ENCODE measurements around the gene SOX13.
"Not testable (repeated sequence)": the region's sequence is repeated elsewhere in the genome, so short reads cannot be mapped to it uniquely, and the experiment has no call there.

SOX13 gene

GRCh38 chr1:204087893-204088528 lies 15.1 kb downstream of the SOX13 start:
- DNase-seq = no peak

DNA sequence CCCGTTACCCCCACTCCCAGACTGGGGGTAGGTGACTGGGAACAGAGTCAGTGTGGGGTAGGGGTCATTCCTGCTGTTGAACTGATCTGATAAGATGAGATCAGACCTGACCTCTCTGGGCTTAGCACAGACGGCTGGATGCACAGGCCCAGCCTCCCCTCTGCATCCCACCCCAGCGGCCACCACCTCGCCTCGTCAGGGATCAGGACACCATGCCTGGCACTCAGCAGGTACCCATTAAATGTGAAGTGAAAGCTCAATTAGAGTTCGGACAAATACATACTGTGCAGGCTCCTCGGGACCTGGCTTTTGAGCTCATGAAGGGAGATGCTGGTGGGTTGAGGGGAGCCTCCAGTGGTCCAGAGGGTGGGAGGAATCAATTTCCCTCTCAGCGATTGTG lies 15.7 kb downstream of the SOX13 start:
- DNase-seq = no peak

- no peak for DNase-seq
Observed at GRCh38 chr1:204089044-204089751, 16.3 kb downstream of the SOX13 start.

GRCh38 chr1:204090132-204090531 lies 17.2 kb downstream of the SOX13 start:
- DNase-seq = not testable (repeated sequence)

- DNase-seq = no peak
Observed at GRCh38 chr1:204091066-204091465, 18.2 kb downstream of the SOX13 start.

DNA sequence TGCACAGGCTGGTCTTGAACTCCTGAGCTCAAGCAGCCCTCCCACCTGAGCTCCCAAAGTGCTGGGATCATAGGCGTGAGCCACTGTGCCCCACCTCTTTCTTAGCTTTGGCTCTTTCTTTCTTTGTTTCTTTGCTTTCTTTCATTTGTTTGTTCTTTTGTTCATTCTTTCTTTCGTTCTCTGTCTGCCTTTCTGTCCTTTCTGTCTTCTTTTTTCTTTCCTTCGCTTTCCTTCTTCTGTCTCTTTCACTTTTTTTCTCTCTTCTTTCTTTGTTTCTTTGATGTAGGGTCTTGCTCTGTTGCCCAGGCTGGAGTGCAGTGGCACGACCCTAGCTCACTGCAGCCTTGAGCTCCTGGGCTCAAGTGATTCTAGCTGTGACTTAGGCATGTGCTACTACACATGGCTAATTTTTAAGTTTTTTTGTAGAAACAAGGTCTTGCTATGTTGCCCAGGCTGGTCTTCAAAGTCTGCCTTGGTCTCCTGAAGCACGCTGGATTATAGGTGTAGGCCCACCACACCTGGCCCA lies 18.9 kb downstream of the SOX13 start:
- no peak for DNase-seq

GRCh38 chr1:204092632-204093420 lies 19.9 kb downstream of the SOX13 start:
- no peak for DNase-seq

- no peak for DNase-seq
Observed at GRCh38 chr1:204093421-204093717, 20.5 kb downstream of the SOX13 start.

DNA sequence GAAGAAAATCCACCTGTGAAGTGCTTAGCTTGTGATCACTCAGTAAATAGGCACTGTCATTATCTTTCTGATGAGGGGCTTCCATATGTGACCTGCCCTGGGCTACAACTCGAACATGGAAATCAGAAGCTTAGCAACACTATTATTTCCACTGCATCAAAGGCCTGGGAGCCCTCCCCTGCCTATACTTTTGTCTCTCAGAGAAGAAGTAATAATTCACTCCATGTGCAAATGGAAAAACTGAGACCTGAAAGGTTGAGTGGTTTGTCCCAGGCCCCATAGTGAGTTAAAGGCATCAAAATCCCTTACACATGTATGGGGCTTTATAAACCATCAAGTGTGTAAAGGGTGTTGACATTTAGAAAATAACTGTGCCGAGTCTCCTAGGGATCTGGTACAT lies 20.9 kb downstream of the SOX13 start:
- no peak for DNase-seq

- DNase-seq = no peak
Observed at GRCh38 chr1:204094313-204094729, 21.4 kb downstream of the SOX13 start.

DNA sequence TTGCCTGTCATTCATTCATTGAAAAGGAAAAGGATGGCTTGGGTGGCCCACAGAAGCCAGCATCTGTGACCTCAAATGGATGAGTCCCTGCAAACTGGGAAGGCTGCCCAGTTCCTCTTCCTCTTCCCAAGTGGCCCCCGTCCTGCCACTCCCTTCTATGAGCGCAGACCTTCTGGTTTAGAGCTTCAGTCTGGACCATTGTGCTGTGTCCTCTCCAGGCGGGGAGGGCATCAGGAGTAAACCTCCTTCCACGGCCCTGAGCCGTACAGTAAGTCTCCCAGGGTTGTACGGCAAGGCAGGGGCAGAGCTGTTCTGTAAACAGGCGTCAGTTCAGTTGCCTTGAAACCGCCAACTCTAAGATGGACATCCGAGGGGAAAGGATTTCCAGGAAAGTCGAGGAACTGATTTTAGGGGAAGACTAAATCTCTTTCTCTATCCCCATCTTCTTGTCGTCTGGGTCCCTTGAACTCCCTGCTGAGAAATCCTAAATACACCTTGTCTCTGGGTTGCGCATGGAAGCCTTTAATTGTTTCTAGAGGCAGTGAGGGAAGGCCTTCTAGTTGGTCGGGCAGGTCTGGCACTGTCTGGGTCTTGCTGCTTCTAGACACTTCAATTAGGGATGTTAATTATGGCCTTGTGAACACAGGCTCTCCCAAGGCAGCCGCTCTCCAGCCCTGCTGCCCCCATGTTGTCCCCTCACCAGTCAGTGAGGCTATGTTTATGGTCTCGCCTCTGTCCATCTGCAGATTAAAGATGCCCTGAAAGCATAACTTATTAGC lies 22.1 kb downstream of the SOX13 start:
- DNase-seq = no peak

DNA sequence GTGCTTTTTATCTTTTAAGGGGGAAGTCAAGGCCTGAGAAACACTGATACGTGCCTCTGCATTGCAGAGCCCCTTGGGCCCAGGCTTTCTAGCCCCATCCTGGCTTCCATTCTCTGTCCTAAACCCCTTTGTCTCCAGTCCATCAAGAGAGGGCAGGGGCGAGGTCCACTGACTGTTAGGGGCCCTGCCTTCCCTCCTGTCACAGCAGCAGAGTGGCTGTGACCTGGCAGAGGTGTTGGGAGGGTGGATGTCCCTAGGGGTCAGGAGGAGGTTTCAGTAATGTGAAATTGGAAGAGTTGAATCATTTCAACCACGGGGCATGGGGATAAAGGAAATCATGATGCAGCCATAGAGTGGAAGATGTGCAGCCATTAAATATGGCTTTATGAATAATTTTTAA lies 24.0 kb downstream of the SOX13 start:
- DNase-seq = no peak

GRCh38 chr1:204098683-204099082 lies 25.8 kb downstream of the SOX13 start:
- DNase-seq = no peak

GRCh38 chr1:204099754-204100153 lies 26.8 kb downstream of the SOX13 start:
- not testable (repeated sequence) for DNase-seq

- DNase-seq = no peak
Observed at GRCh38 chr1:204102029-204102611, 29.2 kb downstream of the SOX13 start.

- DNase-seq = no peak
Observed at GRCh38 chr1:204102739-204103430, 30.0 kb downstream of the SOX13 start.

DNA sequence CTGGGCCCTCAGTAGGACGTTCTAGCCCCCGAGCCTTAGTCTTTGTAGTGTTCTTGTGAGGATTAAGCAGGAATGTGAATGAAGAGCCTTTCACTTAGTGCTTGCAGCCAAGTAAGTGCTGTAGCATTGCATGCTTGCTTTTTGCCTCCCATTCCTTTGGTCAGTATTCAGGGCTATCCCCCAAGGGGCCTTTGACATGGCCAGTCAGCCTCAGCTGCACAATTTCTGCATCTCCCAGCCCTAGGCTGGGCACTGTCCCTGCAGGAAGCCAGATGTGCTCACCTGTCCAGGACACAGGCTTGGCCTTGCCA lies 30.5 kb downstream of the SOX13 start:
- DNase-seq = no peak

GRCh38 chr1:204104331-204105130 lies 31.6 kb downstream of the SOX13 start:
- no peak for DNase-seq

DNA sequence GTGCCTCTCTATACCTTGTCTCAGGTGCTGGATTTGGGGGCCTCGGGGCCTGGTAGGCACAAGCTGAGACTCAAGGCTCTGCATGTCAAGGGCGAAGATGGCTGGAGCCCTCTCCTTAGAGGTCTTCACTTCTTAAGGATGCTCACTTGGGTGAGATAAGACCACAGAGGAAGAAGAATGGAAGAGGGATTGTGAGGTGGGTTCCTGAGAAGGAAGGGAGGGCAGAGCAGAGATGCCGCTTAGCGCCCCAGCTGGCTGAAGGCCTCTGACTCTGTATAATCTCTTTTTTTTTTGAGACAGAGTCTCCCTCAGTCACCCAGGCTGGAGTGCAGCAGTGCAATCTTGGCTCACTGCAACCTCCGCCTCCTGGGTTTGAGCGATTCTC lies 32.2 kb downstream of the SOX13 start:
- DNase-seq = no peak

DNA sequence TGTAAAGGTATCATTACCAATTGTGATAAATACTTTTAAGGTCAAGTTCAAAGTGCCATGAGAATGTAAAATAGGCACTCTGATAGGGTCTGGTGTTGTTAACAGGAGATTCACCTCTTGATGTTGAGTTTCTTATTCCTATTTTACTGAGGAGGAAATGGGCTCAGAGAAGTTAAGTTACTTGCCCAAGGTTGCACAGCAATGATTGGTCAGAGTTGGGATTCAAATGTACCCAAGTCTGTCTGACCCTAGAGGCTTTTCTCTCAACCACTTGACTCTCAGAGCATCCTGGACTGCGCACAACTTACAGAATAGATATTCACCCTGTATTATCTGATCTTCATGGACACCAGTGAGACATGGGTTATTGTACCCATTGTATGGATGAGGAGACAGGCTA lies 33.9 kb downstream of the SOX13 start:
- no peak for DNase-seq

- DNase-seq = no peak
Observed at GRCh38 chr1:204107892-204108291, 35.0 kb downstream of the SOX13 start.

Data from activated CD4-positive, alpha-beta T cell treated with anti-CD3 and anti-CD28 coated beads, Interleukin-2, amount 50 U/mL, for 4 hours (primary cell).